ENCODE results near the gene HCRT.

GRCh38 chr17:42230225-42230624, 45.0 kb upstream of the HCRT start:
- TF ChIP-seq ZNF24 (tag by site-specific recombination; IDR thresholded peaks at IDR 0.05): no peak
- TF ChIP-seq ZNF274 (IDR thresholded peaks at IDR 0.05; ENCODE audit: low read length): no peak
- no peak for TF ChIP-seq ZNF274 (tag by site-specific recombination; IDR thresholded peaks at IDR 0.05; ENCODE audit: borderline replicate concordance)
- TF ChIP-seq KLF16 (tag by site-specific recombination; IDR thresholded peaks at IDR 0.05): no peak
- TF ChIP-seq ZBTB17 (tag by site-specific recombination; IDR thresholded peaks at IDR 0.05): no peak

Data from HEK293 (cell line).